Fibroblast of skin of scalp (primary cell): Measurements from ENCODE around the gene SEPTIN10.

ENCODE experiments used
- DNase-seq: peaks from one replicate; pipeline ENCODE4 v3.0.0-alpha.2; 2013

The SEPTIN10 gene

GRCh38 chr2:109494351-109494750, 119.4 kb downstream of the SEPTIN10 start:
- DNase-seq: no peak

GRCh38 chr2:109493176-109493935, 120.4 kb downstream of the SEPTIN10 start:
- DNase-seq: no peak
